ENCODE data around the gene FBXL7. TPM values are rescaled to one million over a fixed set of nuclear protein-coding genes. Genes with fewer than 3 reads are reported as not detected.

FBXL7 gene
- total RNA-seq, 6 experiments from 2014 or later, result 0.81 to 1.9 (median 1.3) TPM

GRCh38 chr5:15694696-15695214 lies 194.8 kb downstream of the FBXL7 start:
- Histone ChIP-seq H3K4me3 (no peak overlapping the region), H3K27me3 (no peaks in the 10 kb centered on the region), H3K27ac (no peak overlapping the region), H3K36me3 (no peaks in the 10 kb centered on the region), H3K4me1 (no peaks in the 10 kb centered on the region), H3K9me3 (no peaks in the 10 kb centered on the region)
- intact Hi-C loops (cut with DNase I), result no loop called here
- WGBS (ENCODE audit: insufficient coverage, low coverage, low lambda C conversion rate, missing lambda C conversion rate), result 38% methylated on average over 2 of the region's 2 CpGs
- TF ChIP-seq CTCF (IDR thresholded peaks at IDR 0.05) (no peak), POLR2A (IDR thresholded peaks at IDR 0.05) (no peak)
- ATAC-seq, result no peak
- no peak for DNase-seq

- no peak for TF ChIP-seq CTCF (IDR thresholded peaks at IDR 0.05)
- TF ChIP-seq POLR2A (IDR thresholded peaks at IDR 0.05), result no peak
- 31% methylated on average over 4 of the region's 4 CpGs for WGBS (ENCODE audit: insufficient coverage, low coverage, low lambda C conversion rate, missing lambda C conversion rate)
- no peak for DNase-seq
- Histone ChIP-seq H3K27me3 (no peaks in the 10 kb centered on the region), H3K4me3 (no peak overlapping the region), H3K27ac (no peak overlapping the region), H3K36me3 (no peaks in the 10 kb centered on the region), H3K4me1 (no peaks in the 10 kb centered on the region), H3K9me3 (no peaks in the 10 kb centered on the region)
- no peak for ATAC-seq
- intact Hi-C loops (cut with DNase I), result no loop called here
These were observed 195.3 kb downstream of the FBXL7 start for GRCh38 chr5:15695215-15695731.

GRCh38 chr5:15700373-15700772 lies 200.4 kb downstream of the FBXL7 start:
- H3K27me3 ChIP-seq, result no peaks in the 10 kb centered on the region
- H3K27ac ChIP-seq, result no peak overlapping the region
- intact Hi-C loops (cut with DNase I), result no loop called here
- H3K4me1 ChIP-seq, result no peaks in the 10 kb centered on the region
- WGBS (ENCODE audit: insufficient coverage, low coverage, low lambda C conversion rate, missing lambda C conversion rate), result 100% methylated on average over 2 of the region's 2 CpGs
- ATAC-seq (no peak), DNase-seq (no peak)
- no peak overlapping the region for H3K4me3 ChIP-seq
- TF ChIP-seq CTCF (IDR thresholded peaks at IDR 0.05), result no peak
- TF ChIP-seq POLR2A (IDR thresholded peaks at IDR 0.05), result no peak
- H3K9me3 ChIP-seq, result no peaks in the 10 kb centered on the region
- no peaks in the 10 kb centered on the region for H3K36me3 ChIP-seq

GRCh38 chr5:15702102-15702501 lies 202.1 kb downstream of the FBXL7 start:
- ATAC-seq (no peak), DNase-seq (no peak)
- H3K4me1 ChIP-seq, result no peaks in the 10 kb centered on the region
- intact Hi-C loops (cut with DNase I), result no loop called here
- H3K27ac ChIP-seq, result no peak overlapping the region
- TF ChIP-seq POLR2A (IDR thresholded peaks at IDR 0.05) (no peak), CTCF (IDR thresholded peaks at IDR 0.05) (no peak)
- no peaks in the 10 kb centered on the region for H3K9me3 ChIP-seq
- WGBS (ENCODE audit: insufficient coverage, low coverage, low lambda C conversion rate, missing lambda C conversion rate), result 83% methylated on average over 9 of the region's 9 CpGs
- no peaks in the 10 kb centered on the region for H3K36me3 ChIP-seq
- no peaks in the 10 kb centered on the region for H3K27me3 ChIP-seq
- H3K4me3 ChIP-seq, result no peak overlapping the region

- H3K36me3 ChIP-seq, result no peaks in the 10 kb centered on the region
- intact Hi-C loops (cut with DNase I), result no loop called here
- H3K4me3 ChIP-seq, result no peak overlapping the region
- no peaks in the 10 kb centered on the region for H3K4me1 ChIP-seq
- ATAC-seq (no peak), DNase-seq (no peak)
- H3K27ac ChIP-seq, result no peak overlapping the region
- TF ChIP-seq POLR2A (IDR thresholded peaks at IDR 0.05) (no peak), CTCF (IDR thresholded peaks at IDR 0.05) (no peak)
- no peaks in the 10 kb centered on the region for H3K27me3 ChIP-seq
- WGBS (ENCODE audit: insufficient coverage, low coverage, low lambda C conversion rate, missing lambda C conversion rate), result 61% methylated on average over 3 of the region's 3 CpGs
- no peaks in the 10 kb centered on the region for H3K9me3 ChIP-seq
These were observed 203.9 kb downstream of the FBXL7 start for GRCh38 chr5:15703901-15704300.

All from right lobe of liver (tissue), 6 donors.